Stimulated activated CD4-positive, alpha-beta T cell treated with anti-CD3 and anti-CD28 coated beads, Interleukin-2, amount 100 ng/mL, for 48 hours (primary cell): ENCODE measurements around the gene BLTP3B.

Experiments used
- DNase-seq, 2 donors: peaks; one replicate each; pipeline ENCODE4 v3.0.0-alpha.2; 2020

BLTP3B gene

GRCh38 chr12:100163416-100164152, 20.9 kb upstream of the BLTP3B start:
- DNase-seq, result peak; percentile 46 to 57

DNA sequence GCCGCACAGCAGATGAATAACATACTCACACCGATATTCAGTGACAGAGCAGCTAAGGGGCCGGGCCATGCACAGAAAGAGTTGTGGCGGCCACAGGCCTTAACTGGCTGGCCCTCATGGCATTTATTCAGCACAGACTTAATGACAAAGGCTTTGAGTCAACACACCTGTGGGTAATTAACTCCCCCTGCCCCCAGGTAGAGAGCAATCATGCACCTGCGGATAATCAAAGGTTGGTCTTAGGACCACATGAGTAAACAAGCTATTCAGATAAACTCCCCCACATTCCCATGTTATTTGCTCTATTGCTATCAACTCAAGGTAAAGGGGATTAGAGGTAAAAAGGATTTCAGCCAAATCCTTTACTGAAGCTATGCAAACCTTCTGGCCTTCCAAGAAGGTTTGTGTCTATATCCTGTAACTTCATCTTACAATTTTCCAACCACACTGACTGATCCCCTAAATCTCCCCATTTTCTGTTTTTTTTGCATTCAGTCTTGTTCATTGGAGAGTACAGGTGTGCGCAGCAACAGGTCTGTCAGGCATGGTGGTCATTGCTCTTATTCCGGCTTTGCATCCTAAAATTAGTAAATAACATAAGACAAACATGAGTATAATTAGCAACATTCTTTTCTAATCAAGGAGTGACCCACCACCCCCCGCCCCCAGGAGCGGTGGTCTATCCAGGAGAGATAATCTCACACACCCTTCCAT, 16.9 kb upstream of the BLTP3B start:
- DNase-seq, result no peak

DNA sequence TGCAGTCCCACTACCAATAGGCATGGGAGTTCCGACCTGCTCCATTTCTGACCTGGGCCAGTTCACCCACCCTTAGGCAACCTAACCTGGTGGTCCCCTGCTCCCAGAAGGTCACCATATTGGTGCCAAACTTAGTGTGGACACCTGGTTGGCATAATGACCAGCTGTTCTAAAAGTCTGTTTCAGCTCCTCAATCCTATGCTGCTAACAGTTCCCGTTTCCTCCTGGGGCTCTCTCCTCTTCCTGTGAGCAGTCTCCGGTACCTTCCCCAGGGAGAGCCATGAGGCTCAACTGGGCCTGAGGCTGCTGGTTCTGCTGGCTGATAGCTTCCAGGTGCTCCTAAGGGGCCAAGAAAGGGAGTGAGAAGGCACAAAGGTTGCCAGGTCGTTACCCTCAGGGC, 15.9 kb upstream of the BLTP3B start:
- DNase-seq, result no peak

GRCh38 chr12:100157427-100157821, 14.8 kb upstream of the BLTP3B start:
- no peak for DNase-seq

GRCh38 chr12:100156731-100157426, 14.2 kb upstream of the BLTP3B start:
- DNase-seq, result no peak

DNA sequence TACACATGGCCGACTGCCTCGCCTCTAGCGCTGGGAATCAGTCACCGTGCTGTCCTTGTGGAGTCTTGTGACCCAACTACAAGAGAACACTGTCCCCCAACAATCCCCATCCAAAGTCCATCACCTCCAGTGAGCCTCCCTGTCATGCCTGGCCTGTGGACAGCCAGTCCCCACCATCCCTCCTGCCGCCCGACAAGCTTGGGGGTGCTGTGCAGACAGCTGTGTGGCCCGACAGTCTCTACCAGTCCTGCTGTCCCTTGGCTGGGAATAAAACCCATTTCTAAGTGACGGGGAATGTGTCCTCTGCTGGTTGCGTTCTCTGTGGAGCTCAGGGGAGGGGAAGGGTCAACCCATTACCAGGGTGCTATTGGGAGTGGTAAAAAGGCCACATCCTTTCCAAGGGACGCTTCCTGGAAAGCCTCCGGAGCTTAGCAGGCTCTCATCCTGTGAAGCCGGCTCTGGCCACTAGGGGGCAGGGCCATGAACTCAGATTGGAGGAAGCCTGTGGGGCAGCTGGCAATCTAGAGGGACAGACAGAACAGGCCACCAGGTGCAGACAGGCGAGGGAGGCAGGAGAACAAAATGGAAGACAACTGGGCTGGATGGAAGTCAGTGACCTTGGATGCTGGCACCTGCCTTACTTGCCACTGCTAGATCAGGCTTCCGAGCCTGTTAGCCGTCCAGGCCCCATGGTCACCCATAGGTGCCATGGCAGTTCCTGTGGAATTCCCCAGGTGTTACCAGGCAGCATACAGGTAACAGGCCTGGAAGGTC, 12.0 kb upstream of the BLTP3B start:
- peak; percentile 73 to 75 for DNase-seq

- no peak for DNase-seq
Measured at GRCh38 chr12:100153131-100153530, 10.5 kb upstream of the BLTP3B start.

DNA sequence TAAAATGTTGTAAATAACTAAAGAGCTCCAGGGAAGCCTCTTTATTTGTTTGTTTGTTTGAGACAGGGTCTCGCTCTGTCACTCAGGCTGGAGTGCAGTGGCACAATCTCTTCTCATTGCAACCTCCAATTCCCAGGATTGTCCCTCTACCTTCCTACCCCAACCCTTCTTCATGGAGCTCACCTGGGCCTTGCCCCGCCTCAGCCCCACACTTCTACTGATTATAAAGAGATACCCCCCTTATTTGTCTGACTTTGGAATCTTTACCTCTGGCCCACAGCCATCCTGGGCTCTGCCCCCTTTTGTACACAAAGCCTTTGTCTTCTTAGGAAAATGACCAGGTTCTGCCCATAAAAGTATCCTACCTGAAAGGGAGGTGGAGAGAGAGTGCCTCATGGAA, 9.1 kb upstream of the BLTP3B start:
- no peak for DNase-seq

DNA sequence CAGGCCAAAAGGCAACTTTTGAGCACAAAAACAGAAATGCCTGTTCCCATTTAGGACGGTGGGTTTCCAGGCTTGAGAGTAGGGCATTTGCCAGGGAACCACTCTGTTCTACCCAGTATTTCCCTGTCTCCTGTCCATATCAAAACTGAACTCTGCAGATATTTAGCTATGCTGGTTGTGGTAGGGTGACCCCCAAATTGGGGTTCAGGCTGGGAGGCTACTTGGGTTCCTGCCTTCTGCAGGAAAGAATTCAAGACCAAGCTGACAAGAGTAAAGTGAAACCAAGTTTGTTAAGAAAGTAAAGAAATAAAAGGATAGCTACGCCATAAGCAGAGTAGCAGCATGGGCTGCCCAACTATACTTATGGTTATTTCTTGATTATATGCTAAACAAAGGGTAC, 3.6 kb upstream of the BLTP3B start:
- no peak for DNase-seq

- DNase-seq, result no peak
Measured at GRCh38 chr12:100145643-100146042, 3.0 kb upstream of the BLTP3B start.

GRCh38 chr12:100141998-100142850, 450 bp downstream of the BLTP3B start:
- peak; percentile 34 to 39 for DNase-seq

GRCh38 chr12:100141666-100141997, 1.0 kb downstream of the BLTP3B start:
- peak; percentile 23 to 30 for DNase-seq

GRCh38 chr12:100138803-100139098, 3.9 kb downstream of the BLTP3B start:
- no peak for DNase-seq

- DNase-seq, result no peak
Measured at GRCh38 chr12:100138048-100138802, 4.4 kb downstream of the BLTP3B start.

DNA sequence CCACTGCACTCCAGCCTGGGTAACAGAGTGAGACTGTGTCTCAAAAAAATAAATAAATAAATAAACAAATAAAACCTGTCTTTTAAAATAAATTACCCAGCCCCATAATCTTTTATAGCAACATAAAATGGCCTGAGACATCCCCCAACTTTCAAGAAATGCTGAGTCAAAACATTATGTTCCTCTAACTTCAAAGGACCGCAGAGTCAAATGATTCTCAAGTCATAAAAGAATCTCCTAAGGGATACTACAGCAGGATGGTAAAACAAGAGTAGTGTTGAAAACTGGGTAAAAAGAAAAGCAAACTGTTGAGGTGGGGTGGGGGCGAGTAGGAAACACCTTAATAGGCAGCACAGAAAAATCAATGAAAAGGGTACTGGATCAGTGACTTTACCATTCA, 9.5 kb downstream of the BLTP3B start:
- DNase-seq, result no peak

GRCh38 chr12:100128512-100128908, 14.2 kb downstream of the BLTP3B start:
- DNase-seq, result no peak

GRCh38 chr12:100127766-100128511, 14.7 kb downstream of the BLTP3B start:
- no peak for DNase-seq

- no peak for DNase-seq
Measured at GRCh38 chr12:100123316-100124095, 19.2 kb downstream of the BLTP3B start.

DNA sequence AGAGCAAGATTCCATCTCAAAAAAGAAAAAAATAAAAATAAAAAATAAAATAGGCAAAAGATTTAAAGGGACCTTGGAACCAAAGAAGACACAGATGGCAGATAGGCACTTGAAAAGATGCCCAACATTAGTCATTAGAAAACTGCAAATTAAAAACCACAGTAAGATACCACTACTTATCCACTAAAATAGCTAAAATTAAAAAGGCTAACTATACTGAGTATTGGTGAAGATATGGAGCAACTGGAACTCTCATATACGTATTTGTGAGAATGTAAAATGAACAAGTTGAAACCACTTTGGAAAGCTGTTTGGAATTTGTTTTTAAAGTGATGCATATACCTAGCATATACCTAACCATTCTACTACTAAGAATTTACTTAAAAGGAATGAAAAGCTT, 22.3 kb downstream of the BLTP3B start:
- no peak for DNase-seq

DNA sequence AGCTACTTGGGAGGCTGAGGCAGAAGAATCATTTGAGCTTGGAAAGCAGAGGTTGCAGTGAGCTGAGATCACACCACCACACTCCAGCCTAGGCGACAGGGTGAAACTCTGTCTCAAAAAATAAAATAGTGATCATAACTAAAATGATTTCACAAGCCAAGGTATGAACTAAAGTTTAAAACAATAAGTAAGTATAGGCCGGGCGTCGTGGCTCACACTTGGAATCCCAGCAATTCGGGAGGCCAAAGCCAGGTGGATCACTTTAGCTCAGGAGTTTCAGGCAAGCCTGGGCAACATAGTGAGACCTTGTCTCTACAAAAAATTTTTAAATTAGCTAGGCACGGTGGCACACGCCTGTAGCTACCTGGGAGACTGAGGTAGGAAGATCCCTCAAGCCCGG, 27.4 kb downstream of the BLTP3B start:
- no peak for DNase-seq
